Measurements from ENCODE around the gene ZFP69B.

- TF ChIP-seq CTCF (IDR thresholded peaks at IDR 0.05) (no peak), EP300 (IDR thresholded peaks at IDR 0.05; ENCODE audit: low read depth) (no peak)
Measured at GRCh38 chr1:40435471-40435870, 14.8 kb upstream of the ZFP69B start.

Measured in transverse colon (tissue), 3 donors.